Measurements from ENCODE around the gene TMEM45A.
"Not testable (repeated sequence)": the region's sequence is repeated elsewhere in the genome, so short reads cannot be mapped to it uniquely, and the experiment has no call there.

Gene TMEM45A

GRCh38 chr3:100580147-100580546 is 87.7 kb downstream of the TMEM45A start:
- DNase-seq: no peak

GRCh38 chr3:100581650-100582049 is 89.2 kb downstream of the TMEM45A start:
- no peak for DNase-seq

- not testable (repeated sequence) for DNase-seq
These were observed 89.7 kb downstream of the TMEM45A start for GRCh38 chr3:100582157-100582556.

- DNase-seq: no peak
These were observed 91.8 kb downstream of the TMEM45A start for GRCh38 chr3:100584101-100584660.

- no peak for DNase-seq
These were observed 94.4 kb downstream of the TMEM45A start for GRCh38 chr3:100586832-100587231.

- DNase-seq: no peak
These were observed 95.8 kb downstream of the TMEM45A start for GRCh38 chr3:100588251-100588650.

- DNase-seq: peak; percentile 68
These were observed 97.9 kb downstream of the TMEM45A start for GRCh38 chr3:100590114-100590839.

- no peak for DNase-seq
These were observed 98.4 kb downstream of the TMEM45A start for GRCh38 chr3:100590840-100591147.

GRCh38 chr3:100591411-100591810 is 99.0 kb downstream of the TMEM45A start:
- no peak for DNase-seq

- DNase-seq: no peak
These were observed 108.0 kb downstream of the TMEM45A start for GRCh38 chr3:100600181-100601042.

- DNase-seq: no peak
These were observed 110.4 kb downstream of the TMEM45A start for GRCh38 chr3:100602506-100603444.

- no peak for DNase-seq
These were observed 111.0 kb downstream of the TMEM45A start for GRCh38 chr3:100603469-100603868.

GRCh38 chr3:100605358-100605757 is 112.9 kb downstream of the TMEM45A start:
- no peak for DNase-seq

- DNase-seq: no peak
These were observed 114.6 kb downstream of the TMEM45A start for GRCh38 chr3:100606894-100607512.

GRCh38 chr3:100609305-100609704 is 116.9 kb downstream of the TMEM45A start, which contains the start of gene ADGRG7:
Gene ADGRG7 (plus strand): TSS chr3:100609601. CDS start chr3:100609857, 256 bp downstream.
- DNase-seq: no peak

- DNase-seq: no peak
These were observed 117.5 kb downstream of the TMEM45A start for GRCh38 chr3:100609963-100610362.

GRCh38 chr3:100611221-100611620 is 118.8 kb downstream of the TMEM45A start:
- no peak for DNase-seq

- no peak for DNase-seq
These were observed 121.4 kb downstream of the TMEM45A start for GRCh38 chr3:100613721-100614390.

GRCh38 chr3:100614941-100615340 is 122.5 kb downstream of the TMEM45A start:
- no peak for DNase-seq

GRCh38 chr3:100615684-100616083 is 123.3 kb downstream of the TMEM45A start:
- DNase-seq: no peak

- DNase-seq: no peak
These were observed 128.8 kb downstream of the TMEM45A start for GRCh38 chr3:100621251-100621650.

Measured in activated CD8-positive, alpha-beta memory T cell treated with anti-CD3 and anti-CD28 coated beads, Interleukin-2, amount 50 U/mL, for 48 hours (primary cell).